Measurements from ENCODE around the gene ILDR2.

ILDR2 gene

DNA sequence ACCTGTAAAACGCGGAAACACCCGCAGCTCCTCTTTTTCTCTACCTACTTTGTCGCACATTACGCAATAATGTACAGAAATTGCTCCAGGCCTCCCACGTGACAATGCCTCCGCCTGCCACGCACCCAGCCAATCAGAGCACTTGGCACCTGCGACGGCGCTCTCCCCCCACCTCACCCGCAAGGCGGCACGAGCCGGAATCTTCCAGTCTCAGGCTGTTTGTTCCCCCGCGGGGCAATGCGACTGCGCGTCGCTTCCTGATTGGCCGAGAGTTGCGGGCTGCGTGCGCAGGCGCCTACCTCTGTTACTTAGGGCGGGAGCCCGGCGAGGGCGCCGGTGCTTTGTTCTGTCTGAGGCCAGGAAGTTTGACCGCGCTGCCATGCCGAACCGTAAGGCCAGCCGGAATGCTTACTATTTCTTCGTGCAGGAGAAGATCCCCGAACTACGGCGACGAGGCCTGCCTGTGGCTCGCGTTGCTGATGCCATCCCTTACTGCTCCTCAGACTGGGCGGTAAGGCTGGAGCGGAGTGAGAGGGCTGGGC is 13.7 kb upstream of the ILDR2 start, which contains the start of gene MAEL:
Gene MAEL, plus strand, starts transcription at position 307 of the 542 bp plus-strand sequence. Its CDS starts 73 bp downstream, at position 380.
- Histone ChIP-seq H3K9me3 (ENCODE audit: low read length) (no peaks in the 10 kb centered on the region), H2AFZ (ENCODE audit: low read depth, low read length) (no peak within 1 kb of the TSS), H3K36me3 (ENCODE audit: insufficient read depth, low read length) (no peaks in the 10 kb centered on the region), H3K27me3 (ENCODE audit: insufficient read depth, low read length) (no peaks in the 10 kb centered on the region), H3K4me1 (ENCODE audit: insufficient read depth, low read length) (no peaks in the 10 kb centered on the region), H3K4me3 (ENCODE audit: low read length) (no peak within 1 kb of the TSS)

DNA sequence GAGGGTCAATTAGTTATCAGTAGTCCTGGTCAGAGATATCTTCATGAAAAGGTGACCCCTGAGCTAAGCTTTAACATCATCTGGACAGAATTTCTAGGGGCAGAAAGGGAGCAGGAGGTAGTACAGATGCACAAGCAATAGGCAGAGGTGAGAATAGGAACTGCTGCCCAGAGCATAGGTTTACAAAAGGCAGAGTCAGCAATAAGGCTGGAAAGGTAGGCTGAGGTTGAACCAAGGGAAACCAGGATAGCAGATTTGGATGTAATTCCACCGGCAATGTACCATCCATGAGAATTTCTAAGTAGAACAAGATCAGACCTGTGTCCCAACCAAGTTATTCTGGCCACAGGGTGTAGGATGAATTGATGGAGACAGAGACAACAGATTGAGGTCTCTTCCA is 6.2 kb upstream of the ILDR2 start:
- Histone ChIP-seq H3K4me1 (ENCODE audit: insufficient read depth, low read length) (peaks cover 14% of the 10 kb centered on the region), H3K4me3 (ENCODE audit: low read length) (no peak overlapping the region), H3K36me3 (ENCODE audit: insufficient read depth, low read length) (no peaks in the 10 kb centered on the region), H3K27me3 (ENCODE audit: insufficient read depth, low read length) (no peaks in the 10 kb centered on the region), H3K9me3 (ENCODE audit: low read length) (no peaks in the 10 kb centered on the region), H2AFZ (ENCODE audit: low read depth, low read length) (no peak overlapping the region)

DNA sequence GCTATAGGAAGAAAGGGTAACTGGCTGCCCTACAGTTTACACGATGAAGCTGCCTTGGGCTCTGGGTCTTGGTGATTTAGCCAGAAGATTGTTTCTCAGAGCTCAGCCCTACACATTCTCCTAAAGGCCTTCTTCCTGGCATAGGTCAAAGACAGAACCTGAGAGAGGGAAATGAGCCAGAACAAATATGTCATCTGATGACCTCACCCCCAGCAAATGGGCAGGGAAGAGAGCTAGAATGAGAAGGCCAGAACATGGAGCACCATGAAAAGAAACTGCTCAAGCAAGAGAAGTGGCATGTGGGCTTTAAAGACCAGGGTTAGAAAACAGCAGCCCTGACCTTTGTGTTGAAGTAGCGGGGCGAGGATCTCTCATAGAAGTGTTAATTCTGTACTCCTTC is 5.5 kb upstream of the ILDR2 start:
- Histone ChIP-seq H2AFZ (ENCODE audit: low read depth, low read length) (no peak overlapping the region), H3K36me3 (ENCODE audit: insufficient read depth, low read length) (no peaks in the 10 kb centered on the region), H3K4me1 (ENCODE audit: insufficient read depth, low read length) (peaks cover 20% of the 10 kb centered on the region), H3K27me3 (ENCODE audit: insufficient read depth, low read length) (no peaks in the 10 kb centered on the region), H3K9me3 (ENCODE audit: low read length) (no peaks in the 10 kb centered on the region), H3K4me3 (ENCODE audit: low read length) (no peak overlapping the region)

DNA sequence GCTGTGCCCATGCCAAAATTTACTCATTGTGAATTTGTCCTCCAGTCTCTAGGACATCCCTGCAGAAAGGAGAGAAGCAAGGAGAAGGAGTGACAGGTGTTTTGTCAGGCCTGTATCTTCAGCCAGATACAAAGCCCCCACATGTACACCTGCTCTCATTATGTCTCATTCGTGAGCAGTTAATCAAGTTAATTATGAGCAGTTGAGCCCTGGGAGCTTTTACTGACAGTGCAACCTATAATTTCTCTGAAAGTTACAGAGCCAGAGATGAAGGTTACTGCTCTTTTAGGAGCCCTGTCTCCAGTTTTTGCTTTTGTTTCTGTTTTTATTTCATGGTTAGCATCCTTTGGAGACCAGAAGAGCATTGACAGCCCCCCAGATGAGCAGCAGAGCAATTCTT is 5.0 kb upstream of the ILDR2 start:
- H3K4me3 ChIP-seq (ENCODE audit: low read length) = no peak overlapping the region

DNA sequence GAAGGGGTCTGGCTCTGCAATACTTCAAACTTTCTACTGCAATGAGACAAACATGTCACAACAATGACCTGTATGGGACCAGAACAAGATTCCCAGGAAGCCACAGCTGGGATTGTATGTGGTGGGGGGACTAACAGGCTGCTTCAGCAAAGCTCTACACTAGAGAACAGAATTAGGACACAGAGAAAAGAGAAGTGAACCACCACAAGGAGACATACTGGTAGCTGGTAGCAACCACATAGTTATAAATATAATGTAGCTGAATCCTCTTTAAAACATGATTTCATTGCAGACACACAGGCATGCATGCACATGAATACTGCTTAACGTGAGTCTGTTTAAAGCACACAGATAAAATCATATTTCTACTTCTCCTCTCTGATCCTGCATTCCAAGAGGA is 3.5 kb upstream of the ILDR2 start:
- H3K9me3 ChIP-seq (ENCODE audit: low read length) = no peaks in the 10 kb centered on the region
- peaks cover 28% of the 10 kb centered on the region for H3K4me1 ChIP-seq (ENCODE audit: insufficient read depth, low read length)
- H3K36me3 ChIP-seq (ENCODE audit: insufficient read depth, low read length) = no peaks in the 10 kb centered on the region
- H3K4me3 ChIP-seq (ENCODE audit: low read length) = no peak overlapping the region
- no peak overlapping the region for H2AFZ ChIP-seq (ENCODE audit: low read depth, low read length)
- H3K27me3 ChIP-seq (ENCODE audit: insufficient read depth, low read length) = no peaks in the 10 kb centered on the region

More for the DNA sequence above, 5.0 kb upstream of the ILDR2 start:
- Histone ChIP-seq H3K4me1 (ENCODE audit: insufficient read depth, low read length) (peaks cover 20% of the 10 kb centered on the region), H3K36me3 (ENCODE audit: insufficient read depth, low read length) (no peaks in the 10 kb centered on the region), H2AFZ (ENCODE audit: low read depth, low read length) (no peak overlapping the region), H3K9me3 (ENCODE audit: low read length) (no peaks in the 10 kb centered on the region), H3K27me3 (ENCODE audit: insufficient read depth, low read length) (no peaks in the 10 kb centered on the region)

DNA sequence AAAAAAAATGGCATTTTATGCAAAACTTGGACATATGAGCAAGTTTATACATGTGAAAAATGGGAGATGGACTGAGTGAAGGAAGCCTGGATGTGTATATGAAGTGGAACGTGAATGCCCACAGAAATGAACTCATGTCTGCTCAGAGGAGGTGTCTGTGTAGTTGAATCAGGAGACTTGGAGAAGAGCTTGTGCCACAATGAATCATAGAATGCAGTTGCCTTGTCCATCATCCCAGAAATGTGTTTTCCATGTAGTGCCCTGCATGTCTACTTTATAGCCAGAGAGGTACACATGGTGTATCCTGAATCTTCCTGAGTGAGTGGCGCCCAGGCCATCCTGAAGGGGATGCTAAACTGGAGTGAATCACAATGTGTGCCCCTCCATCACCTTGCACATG is 2.6 kb upstream of the ILDR2 start:
- H2AFZ ChIP-seq (ENCODE audit: low read depth, low read length) = no peak overlapping the region
- H3K36me3 ChIP-seq (ENCODE audit: insufficient read depth, low read length) = no peaks in the 10 kb centered on the region
- H3K4me1 ChIP-seq (ENCODE audit: insufficient read depth, low read length) = peaks cover 36% of the 10 kb centered on the region
- H3K9me3 ChIP-seq (ENCODE audit: low read length) = no peaks in the 10 kb centered on the region
- H3K4me3 ChIP-seq (ENCODE audit: low read length) = no peak overlapping the region
- no peaks in the 10 kb centered on the region for H3K27me3 ChIP-seq (ENCODE audit: insufficient read depth, low read length)

DNA sequence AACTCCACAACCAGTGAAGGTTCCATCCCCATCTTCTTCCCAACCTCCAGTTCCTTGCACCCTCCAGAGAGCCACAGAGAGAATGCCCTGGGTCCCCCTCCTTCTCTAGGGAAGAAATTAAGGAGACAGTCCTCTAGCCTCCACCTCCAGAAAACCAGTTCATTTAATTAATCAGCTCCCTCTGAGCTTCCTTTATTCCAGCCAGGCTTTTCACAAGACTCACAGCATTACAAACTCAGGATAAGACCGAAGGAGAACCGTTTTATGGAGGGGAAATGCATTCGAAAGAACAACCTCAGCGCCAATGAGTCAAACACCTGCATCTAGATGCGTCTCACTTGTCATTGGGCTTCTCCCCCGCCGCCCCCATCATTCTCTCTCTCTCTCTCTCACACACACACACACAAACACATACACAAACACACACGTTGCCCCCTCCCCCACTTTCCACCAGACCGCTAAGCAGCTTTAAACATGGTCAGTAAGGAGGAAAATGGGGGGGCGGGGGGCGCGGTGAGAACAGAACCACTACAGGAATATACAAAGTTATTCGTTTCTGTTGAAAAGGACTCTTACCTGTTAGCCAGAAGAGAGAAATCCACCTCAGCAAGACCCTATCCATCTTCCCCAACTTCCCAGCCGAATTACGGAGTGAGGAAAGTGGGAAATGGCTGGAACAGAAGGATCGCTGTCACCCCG is 544 bp downstream of the ILDR2 start:
- Histone ChIP-seq H2AFZ (ENCODE audit: low read depth, low read length) (peak overlapping the region; percentile 84), H3K4me1 (ENCODE audit: insufficient read depth, low read length) (peaks cover 39% of the 10 kb centered on the region), H3K36me3 (ENCODE audit: insufficient read depth, low read length) (peaks cover 2% of the 10 kb centered on the region), H3K9me3 (ENCODE audit: low read length) (no peaks in the 10 kb centered on the region), H3K4me3 (ENCODE audit: low read length) (peak overlapping the region; percentile 91), H3K27me3 (ENCODE audit: insufficient read depth, low read length) (no peaks in the 10 kb centered on the region)

DNA sequence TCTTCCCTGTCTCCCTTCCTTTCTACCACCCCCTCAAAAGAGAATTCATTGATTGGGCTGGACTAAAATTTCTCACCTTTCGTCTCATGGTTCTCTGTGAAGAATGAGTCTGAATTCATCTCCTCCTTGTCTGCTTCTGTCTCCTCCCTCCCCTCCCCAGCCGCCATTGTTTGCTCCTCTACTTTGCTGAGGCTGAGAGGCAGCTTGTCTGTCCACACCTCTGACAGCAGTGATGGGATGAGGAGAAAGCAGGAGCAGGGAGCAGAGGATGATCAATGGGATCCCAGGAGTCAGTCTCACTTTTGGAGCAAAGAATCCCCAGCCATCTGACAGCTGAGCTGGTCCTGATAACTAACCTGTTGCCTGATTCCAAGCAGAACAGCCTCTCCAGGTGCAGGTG is 2.5 kb downstream of the ILDR2 start:
- no peak overlapping the region for H2AFZ ChIP-seq (ENCODE audit: low read depth, low read length)
- H3K4me1 ChIP-seq (ENCODE audit: insufficient read depth, low read length) = peaks cover 39% of the 10 kb centered on the region
- H3K9me3 ChIP-seq (ENCODE audit: low read length) = no peaks in the 10 kb centered on the region
- H3K4me3 ChIP-seq (ENCODE audit: low read length) = peak overlapping the region; percentile 91
- peaks cover 3% of the 10 kb centered on the region for H3K36me3 ChIP-seq (ENCODE audit: insufficient read depth, low read length)
- H3K27me3 ChIP-seq (ENCODE audit: insufficient read depth, low read length) = no peaks in the 10 kb centered on the region

DNA sequence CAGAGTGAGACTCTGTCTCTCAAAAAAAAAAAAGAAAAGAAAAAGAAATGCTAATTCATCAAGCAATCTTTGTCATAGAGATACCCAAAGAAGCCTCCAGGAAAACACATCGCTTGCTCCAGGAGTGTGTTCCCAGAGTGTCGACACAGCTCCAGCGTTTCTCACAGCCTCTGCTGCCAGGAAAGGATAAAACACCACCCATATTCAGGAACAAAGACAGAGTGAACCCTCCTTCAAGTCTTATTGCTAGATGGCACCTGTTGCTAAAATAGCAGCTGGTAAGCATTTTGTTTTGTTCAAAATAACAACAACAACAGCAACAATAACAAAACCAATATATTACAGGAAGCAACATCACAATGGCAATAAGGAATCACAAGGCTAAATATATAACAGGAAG is 3.1 kb downstream of the ILDR2 start:
- H3K9me3 ChIP-seq (ENCODE audit: low read length) = no peaks in the 10 kb centered on the region
- H3K4me1 ChIP-seq (ENCODE audit: insufficient read depth, low read length) = peaks cover 39% of the 10 kb centered on the region
- no peaks in the 10 kb centered on the region for H3K27me3 ChIP-seq (ENCODE audit: insufficient read depth, low read length)
- H3K4me3 ChIP-seq (ENCODE audit: low read length) = peak overlapping the region; percentile 91
- no peak overlapping the region for H2AFZ ChIP-seq (ENCODE audit: low read depth, low read length)
- peaks cover 3% of the 10 kb centered on the region for H3K36me3 ChIP-seq (ENCODE audit: insufficient read depth, low read length)

DNA sequence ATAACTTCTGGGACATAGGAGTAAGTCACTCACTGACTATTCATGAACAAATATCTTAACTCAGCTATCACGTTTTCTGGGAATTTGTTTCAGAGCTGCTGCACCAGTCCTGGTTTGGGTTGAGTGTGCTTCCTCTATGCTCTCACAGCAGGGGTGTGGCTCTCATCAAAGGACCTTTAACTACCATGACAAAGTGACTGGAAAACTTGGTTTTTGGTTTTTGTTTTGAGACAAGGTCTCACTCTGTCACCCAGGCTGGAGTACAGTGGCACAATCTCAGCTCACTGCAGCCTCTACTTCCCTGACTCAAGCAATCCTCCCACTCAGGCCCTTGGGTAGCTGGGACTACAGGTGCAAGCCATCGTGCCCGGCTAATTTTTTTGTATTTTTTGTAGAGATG is 4.1 kb downstream of the ILDR2 start:
- no peaks in the 10 kb centered on the region for H3K27me3 ChIP-seq (ENCODE audit: insufficient read depth, low read length)

DNA sequence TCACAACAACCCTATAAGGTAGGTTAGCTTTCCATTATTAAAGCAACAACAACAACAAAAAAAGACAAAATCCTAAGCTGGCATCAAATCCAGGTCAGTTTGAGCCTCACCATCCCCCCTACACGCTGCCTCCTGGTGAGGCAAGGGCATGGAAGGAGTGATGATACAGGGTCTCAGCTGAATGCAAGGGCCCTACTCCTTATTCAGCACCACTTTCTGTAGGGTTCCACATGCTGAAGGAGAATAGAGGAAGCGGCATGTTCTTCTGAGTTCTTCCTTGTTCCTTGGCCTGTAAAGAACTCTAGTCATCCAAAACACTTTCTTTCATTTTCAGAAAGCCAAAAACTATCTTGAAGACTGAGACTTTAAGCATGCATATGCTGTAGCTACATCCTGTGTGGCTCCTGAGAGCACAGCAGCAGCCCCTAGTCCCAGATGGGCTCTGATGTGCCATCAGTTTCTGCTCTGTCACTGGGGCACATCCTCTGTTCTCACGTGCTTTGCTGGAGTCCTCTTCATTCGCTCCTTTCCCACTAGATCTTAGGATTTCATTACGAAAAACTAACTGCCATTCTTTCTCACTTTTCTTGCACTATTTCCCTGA is 6.2 kb downstream of the ILDR2 start:
- Histone ChIP-seq H3K4me3 (ENCODE audit: low read length) (no peak overlapping the region), H3K27me3 (ENCODE audit: insufficient read depth, low read length) (no peaks in the 10 kb centered on the region), H2AFZ (ENCODE audit: low read depth, low read length) (no peak overlapping the region), H3K9me3 (ENCODE audit: low read length) (no peaks in the 10 kb centered on the region), H3K4me1 (ENCODE audit: insufficient read depth, low read length) (peaks cover 24% of the 10 kb centered on the region), H3K36me3 (ENCODE audit: insufficient read depth, low read length) (peaks cover 3% of the 10 kb centered on the region)

More for the DNA sequence above, 4.1 kb downstream of the ILDR2 start:
- peaks cover 31% of the 10 kb centered on the region for H3K4me1 ChIP-seq (ENCODE audit: insufficient read depth, low read length)
- H3K36me3 ChIP-seq (ENCODE audit: insufficient read depth, low read length) = peaks cover 3% of the 10 kb centered on the region
- no peaks in the 10 kb centered on the region for H3K9me3 ChIP-seq (ENCODE audit: low read length)
- H2AFZ ChIP-seq (ENCODE audit: low read depth, low read length) = no peak overlapping the region
- H3K4me3 ChIP-seq (ENCODE audit: low read length) = no peak overlapping the region

DNA sequence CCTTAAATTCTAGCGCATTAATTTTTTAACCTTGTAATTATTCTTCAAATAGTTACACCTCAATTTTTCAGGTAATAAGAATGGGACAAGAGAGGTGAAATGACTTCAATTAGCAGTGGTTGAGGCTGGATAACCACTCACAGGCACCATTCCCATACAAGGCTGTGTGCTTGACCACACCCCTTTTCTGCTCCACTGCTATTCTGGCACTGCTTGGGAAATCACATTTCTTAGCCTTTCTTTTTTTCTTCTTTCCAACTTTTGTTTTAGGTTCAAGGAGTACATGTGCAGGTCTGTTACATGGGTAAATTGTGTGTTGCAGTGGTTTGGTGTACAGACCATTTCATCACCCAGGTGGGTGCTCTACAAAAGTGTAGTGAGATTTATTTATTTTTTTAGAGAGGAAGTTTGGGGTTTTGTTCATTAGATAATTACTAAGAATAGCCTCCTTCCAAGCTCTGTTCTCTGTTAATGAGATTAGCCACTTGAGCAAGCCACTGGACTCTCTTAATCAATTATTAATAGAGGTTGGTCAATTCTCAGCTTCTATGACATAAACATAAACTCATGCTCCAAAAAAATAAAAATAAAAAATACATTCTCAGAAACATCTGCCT is 14.4 kb downstream of the ILDR2 start:
- Histone ChIP-seq H2AFZ (ENCODE audit: low read depth, low read length) (no peak overlapping the region), H3K9me3 (ENCODE audit: low read length) (peaks cover 4% of the 10 kb centered on the region), H3K4me3 (ENCODE audit: low read length) (no peak overlapping the region), H3K27me3 (ENCODE audit: insufficient read depth, low read length) (no peaks in the 10 kb centered on the region), H3K36me3 (ENCODE audit: insufficient read depth, low read length) (peaks cover 24% of the 10 kb centered on the region), H3K4me1 (ENCODE audit: insufficient read depth, low read length) (no peaks in the 10 kb centered on the region)

DNA sequence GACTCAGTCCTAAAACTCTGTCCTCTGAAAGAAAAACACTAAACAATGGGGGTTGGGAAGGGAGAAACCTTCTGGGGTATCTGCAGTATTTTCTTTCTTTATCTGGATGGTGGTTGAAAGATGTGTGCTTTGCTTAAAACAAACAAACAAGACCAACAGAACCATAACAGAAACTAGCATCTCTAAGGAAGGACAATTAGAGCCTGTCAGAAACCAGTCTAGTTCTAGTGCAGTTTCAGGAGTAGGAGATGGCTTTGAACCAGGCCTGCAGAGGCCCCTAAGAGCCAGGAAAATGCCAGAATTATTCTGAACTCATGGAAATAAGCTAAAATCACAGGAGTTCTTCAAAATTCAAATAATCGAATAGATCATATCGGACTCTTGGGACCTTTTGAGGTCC is 18.5 kb downstream of the ILDR2 start:
- H2AFZ ChIP-seq (ENCODE audit: low read depth, low read length) = no peak overlapping the region
- H3K27me3 ChIP-seq (ENCODE audit: insufficient read depth, low read length) = no peaks in the 10 kb centered on the region
- no peak overlapping the region for H3K4me3 ChIP-seq (ENCODE audit: low read length)
- H3K36me3 ChIP-seq (ENCODE audit: insufficient read depth, low read length) = peaks cover 48% of the 10 kb centered on the region
- peaks cover 17% of the 10 kb centered on the region for H3K4me1 ChIP-seq (ENCODE audit: insufficient read depth, low read length)
- H3K9me3 ChIP-seq (ENCODE audit: low read length) = peaks cover 4% of the 10 kb centered on the region
